ENCODE measurements around the gene TTC34. TPM values are rescaled to one million over a fixed set of nuclear protein-coding genes. Genes with fewer than 3 reads are reported as not detected.

Gene TTC34
- total RNA-seq, 1 experiment from 2014 or later: 0.61 TPM

GRCh38 chr1:2644591-2645101 lies 156.8 kb downstream of the TTC34 start (continued):
- TF ChIP-seq, protein P1, sequence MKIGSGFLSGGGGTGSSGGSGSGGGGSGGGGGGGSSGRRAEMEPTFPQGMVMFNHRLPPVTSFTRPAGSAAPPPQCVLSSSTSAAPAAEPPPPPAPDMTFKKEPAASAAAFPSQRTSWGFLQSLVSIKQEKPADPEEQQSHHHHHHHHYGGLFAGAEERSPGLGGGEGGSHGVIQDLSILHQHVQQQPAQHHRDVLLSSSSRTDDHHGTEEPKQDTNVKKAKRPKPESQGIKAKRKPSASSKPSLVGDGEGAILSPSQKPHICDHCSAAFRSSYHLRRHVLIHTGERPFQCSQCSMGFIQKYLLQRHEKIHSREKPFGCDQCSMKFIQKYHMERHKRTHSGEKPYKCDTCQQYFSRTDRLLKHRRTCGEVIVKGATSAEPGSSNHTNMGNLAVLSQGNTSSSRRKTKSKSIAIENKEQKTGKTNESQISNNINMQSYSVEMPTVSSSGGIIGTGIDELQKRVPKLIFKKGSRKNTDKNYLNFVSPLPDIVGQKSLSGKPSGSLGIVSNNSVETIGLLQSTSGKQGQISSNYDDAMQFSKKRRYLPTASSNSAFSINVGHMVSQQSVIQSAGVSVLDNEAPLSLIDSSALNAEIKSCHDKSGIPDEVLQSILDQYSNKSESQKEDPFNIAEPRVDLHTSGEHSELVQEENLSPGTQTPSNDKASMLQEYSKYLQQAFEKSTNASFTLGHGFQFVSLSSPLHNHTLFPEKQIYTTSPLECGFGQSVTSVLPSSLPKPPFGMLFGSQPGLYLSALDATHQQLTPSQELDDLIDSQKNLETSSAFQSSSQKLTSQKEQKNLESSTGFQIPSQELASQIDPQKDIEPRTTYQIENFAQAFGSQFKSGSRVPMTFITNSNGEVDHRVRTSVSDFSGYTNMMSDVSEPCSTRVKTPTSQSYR (CRISPR knock-in tag; IDR thresholded peaks at IDR 0.05): no peak
- TF ChIP-seq E2F1 (CRISPR knock-in tag; IDR thresholded peaks at IDR 0.05): no peak
- TF ChIP-seq, protein P2, sequence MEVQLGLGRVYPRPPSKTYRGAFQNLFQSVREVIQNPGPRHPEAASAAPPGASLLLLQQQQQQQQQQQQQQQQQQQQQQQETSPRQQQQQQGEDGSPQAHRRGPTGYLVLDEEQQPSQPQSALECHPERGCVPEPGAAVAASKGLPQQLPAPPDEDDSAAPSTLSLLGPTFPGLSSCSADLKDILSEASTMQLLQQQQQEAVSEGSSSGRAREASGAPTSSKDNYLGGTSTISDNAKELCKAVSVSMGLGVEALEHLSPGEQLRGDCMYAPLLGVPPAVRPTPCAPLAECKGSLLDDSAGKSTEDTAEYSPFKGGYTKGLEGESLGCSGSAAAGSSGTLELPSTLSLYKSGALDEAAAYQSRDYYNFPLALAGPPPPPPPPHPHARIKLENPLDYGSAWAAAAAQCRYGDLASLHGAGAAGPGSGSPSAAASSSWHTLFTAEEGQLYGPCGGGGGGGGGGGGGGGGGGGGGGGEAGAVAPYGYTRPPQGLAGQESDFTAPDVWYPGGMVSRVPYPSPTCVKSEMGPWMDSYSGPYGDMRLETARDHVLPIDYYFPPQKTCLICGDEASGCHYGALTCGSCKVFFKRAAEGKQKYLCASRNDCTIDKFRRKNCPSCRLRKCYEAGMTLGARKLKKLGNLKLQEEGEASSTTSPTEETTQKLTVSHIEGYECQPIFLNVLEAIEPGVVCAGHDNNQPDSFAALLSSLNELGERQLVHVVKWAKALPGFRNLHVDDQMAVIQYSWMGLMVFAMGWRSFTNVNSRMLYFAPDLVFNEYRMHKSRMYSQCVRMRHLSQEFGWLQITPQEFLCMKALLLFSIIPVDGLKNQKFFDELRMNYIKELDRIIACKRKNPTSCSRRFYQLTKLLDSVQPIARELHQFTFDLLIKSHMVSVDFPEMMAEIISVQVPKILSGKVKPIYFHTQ (CRISPR knock-in tag; IDR thresholded peaks at IDR 0.05): no peak
- TF ChIP-seq AFF4 (CRISPR knock-in tag; IDR thresholded peaks at IDR 0.05; ENCODE audit: borderline replicate concordance): no peak

DNA sequence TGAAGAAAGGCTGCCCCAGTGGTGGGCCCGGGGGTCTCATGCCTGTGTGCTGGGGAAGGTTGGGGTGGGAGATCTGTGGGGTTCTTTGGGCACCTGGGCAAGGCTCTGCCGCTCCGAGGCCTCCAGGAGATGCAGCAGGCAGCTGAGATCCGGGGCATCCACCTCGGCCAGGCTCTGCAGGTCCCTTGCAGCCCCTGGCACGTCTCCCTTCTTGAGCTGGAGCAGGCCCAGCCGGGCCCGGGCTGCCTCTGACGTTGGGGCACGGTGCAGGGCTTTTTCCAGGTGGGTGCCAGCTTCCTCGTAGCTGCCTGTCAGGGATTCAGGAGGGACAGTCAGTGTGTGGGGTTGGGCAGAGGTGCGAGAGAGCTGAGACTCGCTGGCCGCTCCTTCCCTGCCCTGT lies 157.3 kb downstream of the TTC34 start:
- ATAC-seq: no peak
- no peak overlapping the region for H3K4me3 Mint-ChIP-seq
- H3K27me3 Mint-ChIP-seq (ENCODE audit: low read depth): peaks cover 8% of the 10 kb centered on the region
- H3K9me3 Mint-ChIP-seq: peaks cover 35% of the 10 kb centered on the region
- ChIA-PET CTCF (interaction anchor here (0.8 to 1.1 kb wide), 2 partner anchors 115 to 445 kb away, joined by 3 to 4 read pairs; no protein-coding TSS in a partner anchor), POLR2A (no interaction called here)
- DNase-seq (ENCODE audit: low spot score): no peak
- H3K4me1 Mint-ChIP-seq: no peaks in the 10 kb centered on the region; the same call in 1 of the 2 replicates
- H3K36me3 Mint-ChIP-seq: peaks cover 11% of the 10 kb centered on the region
- no peak overlapping the region for H3K27ac Mint-ChIP-seq
- TF ChIP-seq ZNF396 (CRISPR knock-in tag; IDR thresholded peaks at IDR 0.05; ENCODE audit: borderline replicate concordance) (no peak), USF2 (CRISPR knock-in tag; IDR thresholded peaks at IDR 0.05) (no peak), CREM (CRISPR knock-in tag; IDR thresholded peaks at IDR 0.05) (no peak), ZMAT4 (CRISPR knock-in tag; IDR thresholded peaks at IDR 0.05) (no peak), NFYB (CRISPR knock-in tag; conservative IDR thresholded peaks at IDR 0.05; ENCODE audit: low read depth) (no peak), AFF4 (CRISPR knock-in tag; IDR thresholded peaks at IDR 0.05; ENCODE audit: borderline replicate concordance) (no peak), ELF4 (CRISPR knock-in tag; IDR thresholded peaks at IDR 0.05; ENCODE audit: low read depth) (no peak), ARID4B (CRISPR knock-in tag; IDR thresholded peaks at IDR 0.05; ENCODE audit: borderline replicate concordance) (no peak), E2F1 (CRISPR knock-in tag; IDR thresholded peaks at IDR 0.05) (no peak)
